GM12878 (cell line): ENCODE results near the gene METRNL. TPM values are rescaled to one million over a fixed set of nuclear protein-coding genes. Genes with fewer than 3 reads are reported as not detected.

Source experiments
- ATAC-seq: fragments of 200-7000 bp; cut with Tn5 transposase; 3 replicates; pipeline ENCODE4 v1.9.1; 2020; ENCODE audit warnings: mild to moderate bottlenecking, moderate library complexity
- BruUV-seq: library from RNA; stranded (reverse); fragments of 400-500 nt; replicated peaks from 2 replicates; lab custom pipeline; 2021; lab: Mats Ljungman, UMichigan
- CTCF ChIA-PET: fragments of 300-600 bp; sonication (Branson Sonifier 250); formaldehyde crosslinking; extraction: SDS; loops from one replicate; lab custom pipeline; 2021; ENCODE audit warnings: inconsistent platforms; lab: Yijun Ruan, JAX
- POLR2A ChIA-PET: fragments of 350-600 bp; formaldehyde crosslinking; extraction: SDS; loops from one replicate; lab custom pipeline; 2021; ENCODE audit warnings: inconsistent platforms; lab: Charles Lee
- RAD21 ChIA-PET: fragments of 300-600 bp; sonication (Branson Sonifier 250); formaldehyde crosslinking; loops from one replicate; lab custom pipeline; 2023; ENCODE audit warnings: antibody characterized with exemption; ENCODE audit not compliant: unreplicated experiment; lab: Charles Lee
- SMC1A ChIA-PET: fragments of 300-600 bp; sonication (Branson Sonifier 250); formaldehyde crosslinking; loops from one replicate; lab custom pipeline; 2023; ENCODE audit not compliant: unreplicated experiment, uncharacterized antibody; lab: Charles Lee
- DNase-seq: peaks from one replicate; pipeline ENCODE4 v3.0.0-alpha.2; 2011; ENCODE audit warnings: low read depth, low spot score
- FAIRE-seq: peaks from 3 replicates; lab custom pipeline; 2011; peaks lifted over from hg19 to GRCh38; lab: Jason Lieb, UNC
- H2AFZ ChIP-seq: 2 replicates; pipeline ENCODE4 v1.6.0; 2011; ENCODE audit warnings: low read depth, low read length, control low read depth; ENCODE audit not compliant: control insufficient read depth
- H3K27ac ChIP-seq: 2 replicates; pipeline ENCODE4 v1.5.1; 2011; ENCODE audit warnings: control low read depth; ENCODE audit not compliant: control insufficient read depth, insufficient read depth
- H3K27me3 ChIP-seq, 2 experiments: replicated peaks in 1 of 2; 2 replicates each; pipeline versions ENCODE4 v1.6.0 to v1.6.1; 2011; ENCODE audit warnings: low read length in 1 of 2; ENCODE audit not compliant: control insufficient read depth in 2 of 2, insufficient read depth in 2 of 2
- H3K36me3 ChIP-seq, 2 experiments: 2 replicates each; pipeline ENCODE4 v1.5.1; 2011; ENCODE audit warnings: low read length in 1 of 2; ENCODE audit not compliant: control insufficient read depth in 2 of 2, insufficient read depth in 2 of 2
- H3K4me1 ChIP-seq: 2 replicates; pipeline ENCODE4 v1.6.1; 2011; ENCODE audit warnings: mild to moderate bottlenecking, low read length, moderate library complexity, mixed read lengths; ENCODE audit not compliant: control insufficient read depth, insufficient read depth
- H3K4me2 ChIP-seq: 2 replicates; pipeline ENCODE4 v1.6.0; 2011; ENCODE audit warnings: control low read depth; ENCODE audit not compliant: control insufficient read depth, insufficient read depth
- H3K4me3 ChIP-seq: fragments of 200-600 bp; sonication (generic); 2 replicates; pipeline ENCODE4 v1.5.1; 2016
- H3K79me2 ChIP-seq: 2 replicates; pipeline ENCODE4 v1.6.0; 2011; ENCODE audit warnings: low read length; ENCODE audit not compliant: control insufficient read depth, insufficient read depth
- H3K9ac ChIP-seq: 2 replicates; pipeline ENCODE4 v1.8.0; 2011; ENCODE audit warnings: low read length, control low read depth, mixed read lengths; ENCODE audit not compliant: control insufficient read depth, insufficient read depth
- H3K9me3 ChIP-seq: replicated peaks from 3 replicates; pipeline ENCODE4 v1.5.1; 2011; ENCODE audit warnings: mild to moderate bottlenecking, low read length; ENCODE audit not compliant: control insufficient read depth, insufficient read depth
- H4K20me1 ChIP-seq: 2 replicates; pipeline ENCODE4 v1.6.0; 2011; ENCODE audit not compliant: control insufficient read depth, insufficient read depth
- ATF7 ChIP-seq: fragments of 450-650 bp; IDR thresholded peaks from 2 replicates; pipeline ENCODE4 v1.6.1; 2016; ENCODE audit warnings: low read depth, mild to moderate bottlenecking
- BHLHE40 ChIP-seq, 2 experiments: fragments of 450-650 bp in 1 of 2; IDR thresholded peaks; 2 replicates each; pipeline ENCODE4 v1.6.1; 2011 to 2017; ENCODE audit warnings: low read depth in 2 of 2, borderline replicate concordance in 1 of 2, improper control_type of control experiment in 1 of 2, low read length in 1 of 2, mild to moderate bottlenecking in 1 of 2
- CTCF ChIP-seq, 3 experiments: IDR thresholded peaks in 2 of 3; conservative IDR thresholded peaks in 1 of 3; 2 replicates each; pipeline ENCODE4 v1.5.1; 2011; ENCODE audit warnings: low read depth in 3 of 3, low read length in 3 of 3, mild to moderate bottlenecking in 3 of 3, control low read depth in 2 of 3, moderate library complexity in 2 of 3, inconsistent platforms in 1 of 3, mixed read lengths in 1 of 3; ENCODE audit not compliant: control insufficient read depth in 2 of 3, insufficient read depth in 1 of 3; ENCODE audit errors: extremely low read depth in 1 of 3
- EP300 ChIP-seq, 2 experiments: fragments of 150-350 bp in 1 of 2; IDR thresholded peaks; 2 replicates each; pipeline ENCODE4 v1.6.1; 2011 to 2012; ENCODE audit warnings: low read depth in 2 of 2, low read length in 2 of 2, borderline replicate concordance in 1 of 2, improper control_type of control experiment in 1 of 2, inconsistent platforms in 1 of 2; ENCODE audit not compliant: control insufficient read depth in 1 of 2
- GABPA ChIP-seq: IDR thresholded peaks from 2 replicates; pipeline ENCODE4 v1.6.1; 2014; ENCODE audit warnings: antibody characterized with exemption, low read depth, mild to moderate bottlenecking, inconsistent platforms
- GATAD2B ChIP-seq: fragments of 450-650 bp; conservative IDR thresholded peaks from 2 replicates; pipeline ENCODE4 v1.6.1; 2017; ENCODE audit warnings: low read depth, mild to moderate bottlenecking, moderate library complexity
- HDAC2 ChIP-seq: fragments of 200-600 bp; sonication (generic); IDR thresholded peaks from 2 replicates; pipeline ENCODE4 v1.6.1; 2017
- MYC ChIP-seq: IDR thresholded peaks from 2 replicates; pipeline ENCODE4 v1.6.1; 2011; ENCODE audit warnings: mild to moderate bottlenecking, low read length, moderate library complexity, inconsistent platforms; ENCODE audit not compliant: insufficient read depth, insufficient replicate concordance, insufficient read length, severe bottlenecking
- NFXL1 ChIP-seq: fragments of 450-650 bp; IDR thresholded peaks from 2 replicates; pipeline ENCODE4 v1.6.1; 2017; ENCODE audit warnings: antibody characterized with exemption, mild to moderate bottlenecking, borderline replicate concordance
- SIN3A ChIP-seq: IDR thresholded peaks from 2 replicates; pipeline ENCODE4 v1.6.1; 2012; ENCODE audit warnings: low read depth, low read length, improper control_type of control experiment
- SREBF1 ChIP-seq: IDR thresholded peaks from 2 replicates; pipeline ENCODE4 v1.6.1; 2012; ENCODE audit warnings: mild to moderate bottlenecking, low read length
- SRF ChIP-seq, 2 experiments: IDR thresholded peaks; 2 replicates each; pipeline ENCODE4 v1.6.1; 2011; ENCODE audit warnings: low read depth in 2 of 2, low read length in 2 of 2, mild to moderate bottlenecking in 1 of 2, moderate library complexity in 1 of 2
- TAF1 ChIP-seq: IDR thresholded peaks from 2 replicates; pipeline ENCODE4 v1.6.1; 2011; ENCODE audit warnings: mild to moderate bottlenecking, low read depth, low read length, borderline replicate concordance
- USF1 ChIP-seq: IDR thresholded peaks from 2 replicates; pipeline ENCODE4 v1.6.1; 2011; ENCODE audit warnings: borderline replicate concordance, low read depth, mild to moderate bottlenecking, moderate library complexity, mixed read lengths, low read length; ENCODE audit not compliant: insufficient read depth; ENCODE audit errors: extremely low read length
- ZZZ3 ChIP-seq: IDR thresholded peaks from 2 replicates; pipeline ENCODE4 v1.6.1; 2011; ENCODE audit warnings: low read depth; ENCODE audit not compliant: control insufficient read depth, insufficient read length
- WGBS: methylation state at CpG from one replicate; pipeline ENCODE4 v1.1.6; 2016; ENCODE audit warnings: low lambda C conversion rate; ENCODE audit not compliant: insufficient replicate concordance, insufficient coverage; ENCODE audit errors: missing lambda C conversion rate; 5-methylcytosine and 5-hydroxymethylcytosine counted together
- in situ Hi-C: fragments of 300-500 bp; cut with MboI; formaldehyde crosslinking; loops from 9 replicates; pipeline ENCODE4 v1.14.3; 2018; ENCODE audit warnings: mixed read lengths
- intact Hi-C: fragments of 100-400 bp; cut with micrococcal nuclease; formaldehyde crosslinking; loops from one replicate; pipeline ENCODE4 v1.14.2; 2022; ENCODE audit not compliant: unreplicated experiment
- polyA plus RNA-seq, 11 experiments: library from polyadenylated mRNA; depleted of rRNA in 4 of 11; unstranded in 6 of 11; stranded (reverse) in 5 of 11; fragments of >200 nt; fragmentation: Nextera tagmentation in 4 of 11; fragmentation: Illumina TruSeq in 1 of 11; extraction: Ambion mirVana in 4 of 11; extraction: Trizol in 1 of 11; gene quantifications; 1 replicate in 1 of 11; 2 replicates in 10 of 11; pipeline versions ENCODE4 v1.2.1 to v1.2.3, GENCODE V29; 2011 to 2016; ENCODE audit warnings: inconsistent platforms in 2 of 11, missing spikeins in 2 of 11, low read depth in 1 of 11
- total RNA-seq, 4 experiments: library from RNA; depleted of rRNA in 3 of 4; stranded (reverse); fragments of >200 nt in 3 of 4; fragmentation: Illumina TruSeq in 1 of 4; extraction: Trizol in 1 of 4; gene quantifications; 2 replicates each; pipeline versions ENCODE4 v1.2.1 to v1.2.3, GENCODE V29; 2013 to 2021

METRNL gene
- total and polyA plus RNA-seq, 10 of the 15 experiments (the other 5 are each of a cell fraction or from before 2014, with no cell fraction given) = 0.05 to 3.7 (median 0.48) TPM; not detected in 2

- POLR2A ChIA-PET = no interaction called here
- Histone ChIP-seq H3K36me3 (no peaks in the 10 kb centered on the region), H3K4me3 (no peak overlapping the region), H3K9ac (no peak overlapping the region), H3K4me2 (no peak overlapping the region), H3K4me1 (no peaks in the 10 kb centered on the region), H3K79me2 (no peaks in the 10 kb centered on the region), H2AFZ (no peak overlapping the region), H3K27me3 (peaks cover 0 to 4% of the 10 kb centered on the region in 2 experiments; a peak in 1 of 4 replicates), H3K27ac (no peak overlapping the region), H3K9me3 (no peaks in the 10 kb centered on the region), H4K20me1 (no peaks in the 10 kb centered on the region)
- in situ Hi-C loops (no loop called here), intact Hi-C loops (no loop called here)
- CTCF ChIA-PET = no interaction called here
- WGBS = 43% methylated on average over 10 of the region's 10 CpGs
- BruUV-seq = no TSS peak
- no peak for DNase-seq
- ATAC-seq = no peak
- RAD21 ChIA-PET = no interaction called here
- no peak for FAIRE-seq
- SMC1A ChIA-PET = no interaction called here
- TF ChIP-seq GABPA (no peak), NFXL1 (no peak), SREBF1 (no peak), EP300 (IDR thresholded peaks at IDR 0.05; ENCODE audit: borderline replicate concordance in 1 of 2, control insufficient read depth in 1 of 2, low read depth in 2 of 2, low read length in 2 of 2) (no peak), ATF7 (no peak), CTCF (IDR thresholded peaks at IDR 0.05 in 2 of 3, conservative IDR thresholded peaks at IDR 0.05 in 1 of 3; ENCODE audit: control insufficient read depth in 2 of 3, extremely low read depth in 1 of 3, insufficient read depth in 1 of 3, low read depth in 3 of 3, low read length in 3 of 3) (no peak), HDAC2 (no peak), ZZZ3 (no peak), SIN3A (no peak), SRF (IDR thresholded peaks at IDR 0.05; ENCODE audit: low read depth in 2 of 2, low read length in 2 of 2) (no peak), USF1 (peak; percentile 18), TAF1 (no peak), MYC (no peak), BHLHE40 (IDR thresholded peaks at IDR 0.05; ENCODE audit: borderline replicate concordance in 1 of 2, low read depth in 2 of 2, low read length in 1 of 2) (peak in 1 of 2 experiments; percentile 21; a peak in 1 of 4 replicates), GATAD2B (no peak)
- TF ChIP-seq, all 136 proteins: peak for 2
Measured at GRCh38 chr17:83071966-83072562, 7.3 kb upstream of the METRNL start.
